ENCODE data around the gene FCRL6. TPM values are rescaled to one million over a fixed set of nuclear protein-coding genes. Genes with fewer than 3 reads are reported as not detected.

FCRL6 gene
- total RNA-seq, 1 donor from 2014 or later = not detected

GRCh38 chr1:159854693-159855192, 52.6 kb downstream of the FCRL6 start:
- H3K9ac ChIP-seq (ENCODE audit: low read length) = peak overlapping the region; percentile 87
- H3K79me2 ChIP-seq (ENCODE audit: insufficient read depth, low read length) = no peaks in the 10 kb centered on the region
- peaks cover 37% of the 10 kb centered on the region for H3K4me1 ChIP-seq (ENCODE audit: insufficient read depth, low read length)
- TF ChIP-seq EZH2 (IDR thresholded peaks at IDR 0.05; ENCODE audit: insufficient read depth, low read length) = no peak
- TF ChIP-seq CTCF (IDR thresholded peaks at IDR 0.05; ENCODE audit: insufficient read depth, low read depth, low read length) = no peak
- DNase-seq (ENCODE audit: low read depth) (peak; percentile 78), FAIRE-seq (no peak)
- Mint-ChIP-seq H3K27me3 (ENCODE audit: low read depth, unreplicated experiment) (peaks cover 5% of the 10 kb centered on the region), H3K27ac (ENCODE audit: unreplicated experiment) (peak overlapping the region; percentile 22), H3K36me3 (ENCODE audit: low read depth, unreplicated experiment) (no peaks in the 10 kb centered on the region), H3K4me1 (ENCODE audit: low read depth, unreplicated experiment) (peaks cover 25% of the 10 kb centered on the region), H3K9me3 (ENCODE audit: unreplicated experiment) (no peaks in the 10 kb centered on the region), H3K4me3 (ENCODE audit: unreplicated experiment) (peak overlapping the region; percentile 81)
- peak overlapping the region; percentile 83 for H3K27ac ChIP-seq (ENCODE audit: low read depth, low read length)
- no peaks in the 10 kb centered on the region for H3K36me3 ChIP-seq (ENCODE audit: insufficient read depth, low read length)
- H4K20me1 ChIP-seq (ENCODE audit: insufficient read depth, low read length) = no peaks in the 10 kb centered on the region
- no peaks in the 10 kb centered on the region for H3K9me3 ChIP-seq (ENCODE audit: insufficient read depth, low read depth, low read length)
- H2AFZ ChIP-seq (ENCODE audit: low read depth, low read length) = peak overlapping the region; percentile 88
- peak overlapping the region; percentile 89 for H3K4me2 ChIP-seq (ENCODE audit: low read length)
- no peaks in the 10 kb centered on the region for H3K27me3 ChIP-seq (ENCODE audit: insufficient read depth, low read length)
- H3K4me3 ChIP-seq (ENCODE audit: insufficient read depth, low read depth, low read length) = peak overlapping the region; percentile 59

GRCh38 chr1:159855709-159856108, 53.5 kb downstream of the FCRL6 start:
- no peak for FAIRE-seq
- Mint-ChIP-seq H3K9me3 (ENCODE audit: unreplicated experiment) (no peaks in the 10 kb centered on the region), H3K4me1 (ENCODE audit: low read depth, unreplicated experiment) (peaks cover 19% of the 10 kb centered on the region), H3K4me3 (ENCODE audit: unreplicated experiment) (no peak overlapping the region), H3K27ac (ENCODE audit: unreplicated experiment) (no peak overlapping the region), H3K27me3 (ENCODE audit: low read depth, unreplicated experiment) (peaks cover 7% of the 10 kb centered on the region), H3K36me3 (ENCODE audit: low read depth, unreplicated experiment) (no peaks in the 10 kb centered on the region)
- Histone ChIP-seq H3K9me3 (ENCODE audit: insufficient read depth, low read depth, low read length) (no peaks in the 10 kb centered on the region), H4K20me1 (ENCODE audit: insufficient read depth, low read length) (no peaks in the 10 kb centered on the region), H3K9ac (ENCODE audit: low read length) (no peak overlapping the region), H3K27me3 (ENCODE audit: insufficient read depth, low read length) (no peaks in the 10 kb centered on the region), H3K36me3 (ENCODE audit: insufficient read depth, low read length) (no peaks in the 10 kb centered on the region), H3K4me3 (ENCODE audit: insufficient read depth, low read depth, low read length) (no peak overlapping the region), H3K4me1 (ENCODE audit: insufficient read depth, low read length) (peaks cover 30% of the 10 kb centered on the region), H2AFZ (ENCODE audit: low read depth, low read length) (no peak overlapping the region), H3K79me2 (ENCODE audit: insufficient read depth, low read length) (no peaks in the 10 kb centered on the region), H3K27ac (ENCODE audit: low read depth, low read length) (no peak overlapping the region), H3K4me2 (ENCODE audit: low read length) (peak overlapping the region; percentile 89)
- no peak for DNase-seq (ENCODE audit: low read depth)
- TF ChIP-seq CTCF (IDR thresholded peaks at IDR 0.05; ENCODE audit: insufficient read depth, low read depth, low read length) = no peak
- no peak for TF ChIP-seq EZH2 (IDR thresholded peaks at IDR 0.05; ENCODE audit: insufficient read depth, low read length)

- H3K4me1 ChIP-seq (ENCODE audit: insufficient read depth, low read length) = peaks cover 30% of the 10 kb centered on the region
- no peaks in the 10 kb centered on the region for H3K9me3 Mint-ChIP-seq (ENCODE audit: unreplicated experiment)
- H3K4me3 Mint-ChIP-seq (ENCODE audit: unreplicated experiment) = peak overlapping the region; percentile 57
- DNase-seq (ENCODE audit: low read depth) (no peak), FAIRE-seq (no peak)
- H3K4me3 ChIP-seq (ENCODE audit: insufficient read depth, low read depth, low read length) = no peak overlapping the region
- H3K36me3 ChIP-seq (ENCODE audit: insufficient read depth, low read length) = no peaks in the 10 kb centered on the region
- TF ChIP-seq CTCF (IDR thresholded peaks at IDR 0.05; ENCODE audit: insufficient read depth, low read depth, low read length) = no peak
- no peak for TF ChIP-seq EZH2 (IDR thresholded peaks at IDR 0.05; ENCODE audit: insufficient read depth, low read length)
- H3K4me2 ChIP-seq (ENCODE audit: low read length) = peak overlapping the region; percentile 3
- H3K36me3 Mint-ChIP-seq (ENCODE audit: low read depth, unreplicated experiment) = no peaks in the 10 kb centered on the region
- no peak overlapping the region for H3K9ac ChIP-seq (ENCODE audit: low read length)
- H3K27me3 Mint-ChIP-seq (ENCODE audit: low read depth, unreplicated experiment) = peaks cover 16% of the 10 kb centered on the region
- H4K20me1 ChIP-seq (ENCODE audit: insufficient read depth, low read length) = no peaks in the 10 kb centered on the region
- no peaks in the 10 kb centered on the region for H3K9me3 ChIP-seq (ENCODE audit: insufficient read depth, low read depth, low read length)
- H3K27ac ChIP-seq (ENCODE audit: low read depth, low read length) = no peak overlapping the region
- H3K27ac Mint-ChIP-seq (ENCODE audit: unreplicated experiment) = no peak overlapping the region
- H3K79me2 ChIP-seq (ENCODE audit: insufficient read depth, low read length) = no peaks in the 10 kb centered on the region
- H3K27me3 ChIP-seq (ENCODE audit: insufficient read depth, low read length) = no peaks in the 10 kb centered on the region
- peaks cover 19% of the 10 kb centered on the region for H3K4me1 Mint-ChIP-seq (ENCODE audit: low read depth, unreplicated experiment)
- H2AFZ ChIP-seq (ENCODE audit: low read depth, low read length) = no peak overlapping the region
Measured at GRCh38 chr1:159856576-159856975, 54.4 kb downstream of the FCRL6 start.

Measured in astrocyte (in vitro differentiated cells and primary cell).